GM12874 (cell line): ENCODE results near the gene NRG3.

ENCODE experiments used
- CTCF ChIP-seq: IDR thresholded peaks from 2 replicates; pipeline ENCODE4 v1.5.1; 2011; ENCODE audit warnings: low read depth, mild to moderate bottlenecking, control low read depth, low read length, moderate library complexity; ENCODE audit not compliant: insufficient read depth

NRG3 gene

GRCh38 chr10:82625512-82626189, 750.7 kb downstream of the NRG3 start:
- TF ChIP-seq CTCF, result no peak

GRCh38 chr10:82628373-82628772, 753.4 kb downstream of the NRG3 start:
- no peak for TF ChIP-seq CTCF

- no peak for TF ChIP-seq CTCF
Observed at GRCh38 chr10:82643076-82643475, 768.1 kb downstream of the NRG3 start.

GRCh38 chr10:82643601-82644000, 768.6 kb downstream of the NRG3 start:
- no peak for TF ChIP-seq CTCF

- no peak for TF ChIP-seq CTCF
Observed at GRCh38 chr10:82645221-82645620, 770.2 kb downstream of the NRG3 start.

- TF ChIP-seq CTCF, result no peak
Observed at GRCh38 chr10:82653244-82654155, 778.5 kb downstream of the NRG3 start.

GRCh38 chr10:82660205-82660604, 785.2 kb downstream of the NRG3 start:
- TF ChIP-seq CTCF, result no peak
